Adipose tissue (tissue), 3 donors: Measurements from ENCODE around the gene GOLGA2. TPM values are rescaled to one million over a fixed set of nuclear protein-coding genes. Genes with fewer than 3 reads are reported as not detected.

ENCODE experiments used
- H3K27ac ChIP-seq: one replicate; pipeline ENCODE4 v1.5.1; 2013; ENCODE audit warnings: low read depth, low read length
- WGBS, 3 donors: extraction: QIAGEN DNeasy Blood & Tissue Kit; methylation state at CpG; one replicate each; pipeline ENCODE4 v1.1.7; 2013; 5-methylcytosine and 5-hydroxymethylcytosine counted together
- polyA plus RNA-seq, 3 donors: library from polyadenylated mRNA; stranded (reverse); fragments of 200-250 nt; gene quantifications; one replicate each; pipeline ENCODE4 v1.2.3, GENCODE V29; 2013
- donor health status: healthy with polysubstance abuse.
- donor health status: Bipolar disorder and iron deficiency.
- donor health status: healthy.

The GOLGA2 gene
- polyA plus RNA-seq, 3 donors: 39.4 to 118 (median 52.6) TPM

DNA sequence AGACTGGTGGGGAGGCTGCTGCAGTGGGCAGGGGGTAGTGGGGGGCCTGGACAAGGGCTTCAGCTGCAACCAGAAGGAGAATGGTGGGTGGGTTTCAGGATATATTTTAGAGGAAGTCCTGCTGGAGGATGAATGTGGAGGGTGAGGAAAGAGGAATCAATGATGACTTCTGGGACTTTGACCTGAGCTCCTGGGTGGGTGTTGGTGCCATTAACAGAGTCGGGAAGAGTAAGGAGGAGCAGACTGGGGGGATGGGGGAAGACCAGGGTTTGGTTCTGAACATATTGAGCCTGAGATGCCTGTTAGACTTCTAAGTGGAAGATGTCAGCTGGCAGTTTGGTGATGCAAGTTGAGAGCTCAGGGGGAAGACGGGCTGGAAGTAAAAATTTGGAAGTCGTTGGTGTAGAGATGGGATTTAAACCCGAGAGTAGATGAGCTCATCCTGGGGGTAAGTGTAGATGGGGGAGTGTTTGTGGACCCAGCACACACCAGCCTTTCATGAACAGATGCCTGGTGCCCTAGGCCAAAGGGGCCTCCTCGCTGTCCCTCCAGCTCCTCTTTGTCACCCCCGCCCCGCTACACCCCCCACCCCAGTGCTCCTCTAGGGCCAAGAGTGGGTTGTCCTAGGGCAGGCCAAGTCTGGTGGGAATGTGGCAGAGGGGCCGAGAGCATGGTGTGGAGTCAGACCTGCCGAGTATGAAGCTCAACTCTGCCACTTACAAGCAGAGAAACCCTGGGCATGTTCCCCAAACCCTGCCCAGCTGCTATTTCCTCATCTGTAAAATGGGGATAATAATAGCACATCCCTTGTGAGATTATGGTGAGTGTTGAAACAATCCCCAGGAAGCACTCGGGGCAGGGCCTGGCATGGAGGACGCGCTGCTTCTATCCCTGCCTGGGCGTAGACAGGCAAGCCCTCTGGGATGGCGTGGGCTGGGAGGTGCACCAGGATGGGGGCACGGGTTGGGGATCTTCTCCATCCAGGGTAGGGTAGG is 68.6 kb downstream of the GOLGA2 start:
- no peak overlapping the region for H3K27ac ChIP-seq
- WGBS, 3 donors: 67 to 81% (median 71%) methylated on average over 15 of the region's 15 CpGs

GRCh38 chr9:128206484-128206883 is 69.3 kb downstream of the GOLGA2 start:
- 83 to 92% (median 89%) methylated on average over 3 of the region's 3 CpGs for WGBS, 3 donors
- no peak overlapping the region for H3K27ac ChIP-seq

Other genes with a start within 250 kb of the GOLGA2 start
- gene NAIF1, start 208.7 kb downstream of the GOLGA2 start, polyA plus RNA-seq: 1 to 10 TPM; 4.8 to 6.6 (median 5.1) TPM
- gene SLC25A25, start 207.8 kb downstream of the GOLGA2 start, polyA plus RNA-seq: 100 to 1,000 TPM in 1 of 3 donors, 10 to 100 TPM in 2; 40.4 to 129 (median 61.0) TPM
- gene PTGES2, start 148.3 kb downstream of the GOLGA2 start, polyA plus RNA-seq: 10 to 100 TPM; 36.1 to 63.9 (median 39.9) TPM
- 10 to 100 TPM in 1 of 3 donors, 1 to 10 TPM in 2; 5.9 to 15.6 (median 9.5) TPM for gene LCN2, start 126.6 kb downstream of the GOLGA2 start, polyA plus RNA-seq
- 100 to 1,000 TPM in 1 of 3 donors, 10 to 100 TPM in 2; 74.5 to 110 (median 95.4) TPM for gene BBLN, start 115.7 kb downstream of the GOLGA2 start, polyA plus RNA-seq
- gene CIZ1, start 84.4 kb downstream of the GOLGA2 start, polyA plus RNA-seq: 10 to 100 TPM; 56.6 to 69.7 (median 57.0) TPM
- 10 to 100 TPM in 1 of 3 donors, 1 to 10 TPM in 2; 4.5 to 22.8 (median 6.4) TPM for gene DNM1, start 72.6 kb downstream of the GOLGA2 start, polyA plus RNA-seq
- gene SWI5, start 269 bp upstream of the GOLGA2 start, polyA plus RNA-seq: 10 to 100 TPM; 19.4 to 45.3 (median 27.9) TPM
- 10 to 100 TPM in 2 of 3 donors, 1 to 10 TPM in 1; 9.2 to 17.4 (median 10.7) TPM for gene TRUB2, start 46.4 kb upstream of the GOLGA2 start, polyA plus RNA-seq
- gene COQ4, start 46.8 kb upstream of the GOLGA2 start, polyA plus RNA-seq: 10 to 100 TPM; 30.6 to 46.2 (median 42.0) TPM
- gene SLC27A4, start 64.5 kb upstream of the GOLGA2 start, polyA plus RNA-seq: 10 to 100 TPM; 10.9 to 16.7 (median 13.6) TPM
- gene URM1, start 95.4 kb upstream of the GOLGA2 start, polyA plus RNA-seq: 10 to 100 TPM; 58.8 to 75.4 (median 60.4) TPM
- gene CERCAM, start 144.8 kb upstream of the GOLGA2 start, polyA plus RNA-seq: 10 to 100 TPM; 13.8 to 59.4 (median 19.8) TPM
- gene ODF2, start 180.0 kb upstream of the GOLGA2 start, polyA plus RNA-seq: 10 to 100 TPM in 2 of 3 donors, 1 to 10 TPM in 1; 9.9 to 17.2 (median 15.0) TPM
- gene GLE1, start 228.7 kb upstream of the GOLGA2 start, polyA plus RNA-seq: 10 to 100 TPM in 2 of 3 donors, 1 to 10 TPM in 1; 6.9 to 15.9 (median 10.6) TPM